ENCODE measurements around the gene SLC23A3.

SLC23A3 gene, protein sequence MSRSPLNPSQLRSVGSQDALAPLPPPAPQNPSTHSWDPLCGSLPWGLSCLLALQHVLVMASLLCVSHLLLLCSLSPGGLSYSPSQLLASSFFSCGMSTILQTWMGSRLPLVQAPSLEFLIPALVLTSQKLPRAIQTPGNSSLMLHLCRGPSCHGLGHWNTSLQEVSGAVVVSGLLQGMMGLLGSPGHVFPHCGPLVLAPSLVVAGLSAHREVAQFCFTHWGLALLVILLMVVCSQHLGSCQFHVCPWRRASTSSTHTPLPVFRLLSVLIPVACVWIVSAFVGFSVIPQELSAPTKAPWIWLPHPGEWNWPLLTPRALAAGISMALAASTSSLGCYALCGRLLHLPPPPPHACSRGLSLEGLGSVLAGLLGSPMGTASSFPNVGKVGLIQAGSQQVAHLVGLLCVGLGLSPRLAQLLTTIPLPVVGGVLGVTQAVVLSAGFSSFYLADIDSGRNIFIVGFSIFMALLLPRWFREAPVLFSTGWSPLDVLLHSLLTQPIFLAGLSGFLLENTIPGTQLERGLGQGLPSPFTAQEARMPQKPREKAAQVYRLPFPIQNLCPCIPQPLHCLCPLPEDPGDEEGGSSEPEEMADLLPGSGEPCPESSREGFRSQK

DNA sequence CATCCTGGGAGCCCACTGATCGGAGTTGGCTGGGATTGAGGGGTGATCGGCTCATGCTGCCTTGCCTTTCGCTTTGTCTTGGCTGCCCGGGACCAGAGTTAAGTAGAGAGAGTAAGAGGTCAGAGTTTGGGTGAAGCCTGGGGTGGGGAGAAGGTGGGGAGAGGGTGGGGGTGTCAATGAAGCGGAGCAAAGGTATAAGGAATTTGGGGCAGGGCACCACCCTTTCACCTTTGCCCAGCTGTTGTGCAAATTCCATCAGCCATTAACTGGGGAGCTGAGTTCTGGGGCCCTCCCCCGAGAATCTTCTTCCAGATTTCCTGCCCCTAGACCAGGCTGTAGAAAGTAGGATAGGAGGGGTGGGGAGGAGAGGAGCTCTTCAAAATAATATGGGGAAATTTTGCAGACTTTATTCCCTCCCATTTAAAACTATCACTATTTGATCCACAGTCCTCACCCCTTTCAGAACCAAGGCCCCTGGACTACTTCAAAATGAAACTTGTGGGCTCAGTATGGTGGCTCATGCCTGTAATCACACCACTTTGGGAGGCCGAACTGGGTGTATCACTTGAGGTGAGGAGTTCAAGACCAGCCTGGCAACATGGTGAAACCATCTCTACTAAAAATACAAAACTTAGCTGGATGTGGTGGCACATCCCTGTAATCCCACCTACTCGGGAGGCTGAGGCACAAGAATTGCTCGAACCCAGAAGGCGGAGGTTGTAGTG is at the start of gene SLC23A3:
Gene SLC23A3, minus strand, starts transcription at position 100 of the 725 bp plus-strand sequence. Its CDS starts 45 bp downstream, at position 55.
- no peak for FAIRE-seq

- FAIRE-seq, result peak; percentile 73
Measured at GRCh38 chr2:219218732-219219701, 49.2 kb upstream of the SLC23A3 start, which contains the start of gene ABCB6. Gene ABCB6, minus strand, starts transcription at chr2:219218958. Its CDS starts 285 bp downstream, at chr2:219218673.

GRCh38 chr2:219218217-219218731 is 48.4 kb upstream of the SLC23A3 start:
- no peak for FAIRE-seq

DNA sequence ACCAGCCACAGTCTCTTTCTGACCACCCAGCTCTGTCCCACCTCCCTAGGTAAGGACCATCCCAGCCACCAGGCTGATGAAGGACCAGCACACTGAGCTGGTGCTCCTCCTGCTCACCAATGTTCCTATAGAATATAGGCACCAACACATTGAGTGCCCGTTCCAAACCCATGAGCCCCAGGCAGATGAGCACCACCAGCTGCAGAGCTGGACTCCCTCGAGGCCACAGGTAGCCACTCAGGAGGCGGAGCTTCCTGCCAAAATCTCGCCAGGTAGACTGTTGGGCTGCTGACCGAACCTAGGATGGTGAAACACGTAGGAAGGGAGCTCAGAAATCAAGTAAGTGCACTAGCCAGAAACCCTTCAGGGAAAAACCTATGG is 46.7 kb upstream of the SLC23A3 start:
- no peak for FAIRE-seq

DNA sequence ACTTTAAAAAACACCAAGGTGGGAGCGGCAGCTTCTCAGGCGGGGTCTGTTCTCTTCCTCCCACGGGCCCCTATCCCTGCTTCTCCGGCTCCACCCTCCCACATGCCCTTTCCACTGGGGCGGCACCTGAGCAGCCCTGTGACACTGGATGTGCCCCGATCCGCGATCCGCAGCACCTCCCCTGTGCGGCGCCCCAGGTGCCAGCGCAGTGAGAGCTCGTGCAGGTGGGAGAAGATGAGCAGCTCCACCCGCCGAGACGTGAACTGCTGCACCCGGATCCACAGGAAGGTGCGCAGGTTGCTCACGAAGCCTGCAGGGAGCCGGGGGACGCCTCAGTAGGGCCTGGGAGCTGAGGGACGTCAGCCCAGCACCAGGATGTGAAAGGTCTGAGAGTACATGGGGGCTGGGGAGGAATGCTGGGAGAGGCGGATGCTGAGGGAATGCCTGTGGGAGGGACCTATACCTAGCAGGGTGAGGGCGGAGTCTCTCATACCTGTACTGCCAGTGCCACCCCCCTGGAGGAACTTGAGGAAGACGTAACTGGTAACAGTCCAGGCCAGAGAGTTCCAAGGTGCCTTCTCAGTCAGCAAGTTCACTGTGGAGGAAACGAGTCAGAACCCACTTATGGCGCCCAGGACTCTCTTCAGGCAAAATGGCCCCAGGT is 46.2 kb upstream of the SLC23A3 start:
- no peak for FAIRE-seq

DNA sequence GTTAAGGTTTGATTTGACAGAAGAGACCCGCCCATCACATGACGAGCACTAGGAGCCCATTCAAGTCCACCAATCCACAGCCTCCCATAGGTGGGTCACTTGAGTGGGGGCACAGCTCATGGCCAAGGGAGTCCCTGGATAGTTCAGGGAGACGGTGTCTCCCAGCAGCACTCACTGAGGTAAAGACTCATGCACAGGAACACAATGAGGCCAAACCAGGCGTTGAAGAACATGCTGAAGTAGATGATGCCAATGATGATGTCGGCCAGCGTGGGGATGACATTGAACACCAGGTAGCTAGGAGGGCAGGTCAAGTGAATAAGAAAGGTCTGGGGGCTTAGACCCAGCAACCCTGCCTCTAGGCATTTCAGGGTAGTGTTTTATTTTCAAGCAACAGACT is 45.0 kb upstream of the SLC23A3 start:
- FAIRE-seq, result no peak

DNA sequence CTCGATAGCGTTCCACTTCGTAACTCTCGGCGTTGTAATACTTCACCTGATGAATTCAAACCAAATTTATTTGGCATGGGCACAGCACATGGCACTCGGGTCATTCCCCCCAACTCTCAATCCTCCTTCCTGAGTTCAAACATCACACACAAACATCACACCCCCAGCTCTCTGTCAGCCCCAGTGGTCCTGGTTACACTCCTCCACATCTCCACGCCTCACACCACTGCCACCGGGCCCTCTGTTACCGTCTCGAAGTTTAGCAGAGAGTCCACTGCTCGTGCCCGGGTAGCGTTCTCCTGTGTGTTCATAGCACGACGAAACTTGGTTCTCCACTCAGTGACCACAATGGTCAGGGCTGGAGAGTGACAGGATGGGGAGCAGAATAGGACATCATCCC is 44.3 kb upstream of the SLC23A3 start:
- FAIRE-seq, result no peak

DNA sequence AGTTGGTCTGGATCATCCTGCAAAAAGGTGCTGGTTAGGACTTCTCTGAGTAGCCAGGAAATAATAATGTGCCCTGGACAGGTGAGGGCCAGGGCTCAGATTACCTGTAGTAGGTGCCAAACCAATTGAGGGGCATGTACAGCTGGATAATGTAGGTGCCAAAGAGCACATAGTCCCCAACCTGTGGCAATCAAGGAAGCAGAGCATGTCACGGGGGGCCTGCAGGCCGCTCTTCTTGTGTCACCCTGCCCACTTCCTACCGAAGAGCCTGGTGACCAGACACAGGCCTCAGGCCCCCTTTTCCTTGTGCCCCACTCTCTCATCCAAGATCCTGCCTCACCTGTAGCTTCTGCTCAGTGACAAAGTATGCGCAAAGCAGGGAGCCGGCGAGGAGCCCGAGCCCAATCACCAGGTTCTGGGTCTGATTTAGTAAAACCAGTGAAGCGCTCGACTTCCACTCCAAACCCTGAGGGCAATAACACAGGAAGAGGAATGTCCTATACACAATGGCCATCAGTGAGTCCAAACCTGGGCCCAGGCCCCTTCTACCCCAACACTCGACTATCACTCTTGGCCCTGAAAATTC is 43.8 kb upstream of the SLC23A3 start:
- FAIRE-seq, result no peak

DNA sequence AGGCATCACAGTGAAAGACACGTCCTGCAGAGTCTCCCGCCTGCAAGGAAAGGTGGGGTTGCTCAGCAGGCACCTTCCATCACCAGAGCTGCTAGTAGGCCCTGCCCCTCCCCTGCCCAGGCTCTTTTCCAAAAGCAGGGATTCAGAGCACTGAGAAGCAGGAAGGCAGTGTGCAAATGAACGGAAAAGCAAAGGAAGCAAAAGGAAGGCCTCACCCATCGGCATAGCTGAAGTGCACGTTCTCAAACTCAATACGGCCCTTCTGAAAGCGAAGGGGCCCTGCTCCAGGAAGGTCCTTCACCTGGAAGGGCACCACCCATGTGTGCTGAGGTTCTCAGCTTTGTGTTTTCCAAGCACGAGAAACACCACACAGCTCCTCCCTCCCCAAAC is 43.2 kb upstream of the SLC23A3 start:
- FAIRE-seq, result no peak

DNA sequence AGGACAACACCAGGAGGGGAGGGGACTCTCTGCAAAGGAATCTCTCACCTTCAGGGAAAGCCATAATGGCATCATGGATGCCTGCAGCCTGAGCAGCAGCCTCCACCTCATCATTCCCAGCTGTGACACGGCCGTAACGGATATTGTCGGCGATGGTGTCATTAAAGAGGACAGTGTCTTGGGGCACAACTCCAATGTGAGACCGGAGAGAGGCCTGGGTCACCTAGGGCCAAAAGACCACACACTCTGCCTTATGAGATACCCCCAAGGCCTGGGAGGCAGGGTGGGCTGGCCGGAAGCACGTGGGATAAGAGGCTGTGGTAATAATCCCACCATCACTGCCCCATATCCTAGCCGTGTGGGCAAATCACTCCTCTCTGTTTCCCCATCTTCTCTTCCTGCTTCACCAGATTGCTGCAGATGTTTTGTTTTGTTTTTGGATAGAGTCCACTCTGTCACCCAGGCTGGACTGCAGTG is 41.1 kb upstream of the SLC23A3 start:
- no peak for FAIRE-seq

- no peak for FAIRE-seq
Measured at GRCh38 chr2:219210196-219210885, 40.5 kb upstream of the SLC23A3 start.

- no peak for FAIRE-seq
Measured at GRCh38 chr2:219209236-219210195, 39.7 kb upstream of the SLC23A3 start.

GRCh38 chr2:219207884-219208740 is 38.3 kb upstream of the SLC23A3 start:
- FAIRE-seq, result no peak

DNA sequence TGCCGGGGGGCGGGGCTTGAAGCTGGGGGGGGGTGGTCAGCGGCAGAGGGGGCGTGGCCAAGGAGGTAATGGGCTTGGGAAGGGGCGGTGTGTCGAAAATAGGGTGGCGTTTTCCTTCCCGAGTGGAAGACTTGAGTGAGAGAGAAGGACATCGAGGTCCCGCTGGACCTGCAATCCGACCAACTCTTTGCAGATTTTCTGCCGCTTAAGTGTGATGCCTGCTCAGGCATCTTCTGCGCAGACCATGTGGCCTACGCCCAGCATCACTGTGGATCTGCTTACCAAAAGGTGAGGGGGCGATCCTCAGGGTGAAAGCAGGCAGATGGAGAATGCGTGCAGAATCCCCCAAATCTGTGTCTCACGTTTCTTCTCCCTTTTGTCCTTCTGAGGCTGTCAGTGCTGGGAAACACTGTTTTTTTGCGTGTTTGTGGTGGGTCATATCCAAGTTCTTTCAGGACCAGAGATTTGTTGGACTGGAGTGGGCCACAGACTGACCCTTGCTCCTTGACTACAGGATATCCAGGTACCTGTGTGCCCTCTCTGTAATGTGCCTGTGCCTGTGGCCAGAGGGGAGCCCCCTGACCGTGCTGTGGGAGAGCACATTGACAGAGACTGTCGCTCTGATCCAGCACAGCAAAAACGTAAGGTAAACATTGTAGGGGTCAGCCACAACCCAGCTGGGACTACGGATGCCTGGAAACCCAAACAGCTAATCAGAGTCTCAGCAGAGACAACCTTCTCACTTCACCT is 37.5 kb upstream of the SLC23A3 start:
- no peak for FAIRE-seq

DNA sequence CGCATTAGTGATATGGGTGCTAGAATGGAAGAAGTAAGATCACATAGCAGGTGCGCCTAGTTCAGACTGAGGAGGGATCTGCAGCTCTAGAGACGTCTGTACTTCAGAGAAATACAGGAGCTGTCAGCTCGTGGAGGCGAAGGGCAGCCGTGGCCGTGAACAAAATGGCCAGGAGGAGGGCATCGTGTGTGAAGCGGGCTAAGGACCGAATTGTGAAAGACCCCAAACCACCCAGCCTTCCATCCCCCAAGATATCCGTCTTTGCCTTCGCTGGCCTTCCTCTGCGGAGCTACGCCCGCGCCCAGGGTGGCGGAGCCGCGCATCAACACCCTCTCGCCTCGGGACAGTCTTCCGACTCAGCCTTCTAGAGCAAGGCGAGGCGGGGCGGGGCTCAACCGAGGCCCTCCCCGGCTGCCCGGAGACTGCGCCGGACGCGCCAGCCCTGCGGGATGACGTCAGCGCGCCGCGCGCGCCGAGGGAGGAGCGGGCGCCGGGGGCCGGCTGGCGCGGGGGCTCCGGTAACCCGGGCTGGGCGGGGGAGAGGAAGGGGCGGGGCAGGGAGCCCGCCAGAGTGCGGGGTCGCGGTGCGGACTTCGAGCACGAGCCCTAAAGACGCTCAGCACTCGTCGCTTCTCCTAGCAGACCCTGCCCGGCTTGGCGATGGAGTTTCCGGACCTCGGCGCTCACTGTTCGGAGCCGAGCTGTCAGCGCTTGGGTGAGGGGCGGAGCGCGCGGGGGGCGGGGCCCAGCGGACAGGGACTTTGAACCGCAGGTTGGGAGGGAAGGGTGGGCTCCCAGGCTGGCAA is 36.7 kb upstream of the SLC23A3 start, which contains the start of gene ZFAND2B:
Gene ZFAND2B, plus strand, starts transcription at position 455 of the 806 bp plus-strand sequence. Its CDS starts 206 bp downstream, at position 661.
- no peak for FAIRE-seq

- FAIRE-seq, result no peak
Measured at GRCh38 chr2:219205981-219206327, 36.1 kb upstream of the SLC23A3 start.

DNA sequence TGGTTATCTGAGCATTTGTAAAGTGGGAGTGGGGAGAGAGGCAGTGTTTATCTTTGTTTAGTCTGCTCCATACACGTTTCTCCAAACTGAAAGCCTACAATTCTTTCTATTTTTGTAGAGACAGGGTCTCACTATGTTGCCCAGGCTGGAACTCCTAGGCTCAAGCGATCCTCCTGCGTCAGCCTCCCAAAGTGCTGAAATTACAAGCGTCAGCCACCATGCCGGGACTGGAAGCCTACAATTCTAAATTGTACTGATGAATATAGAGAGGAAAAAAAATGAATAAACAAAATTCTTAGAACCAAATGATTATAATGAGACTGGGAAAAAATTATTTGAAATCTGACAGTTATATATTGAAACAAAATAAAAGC is 35.3 kb upstream of the SLC23A3 start:
- no peak for FAIRE-seq

All from G401.6 (cell line).